HG02870 (cell line): ENCODE data around the gene PANX1.
"Not testable (repeated sequence)": the region's sequence is repeated elsewhere in the genome, so short reads cannot be mapped to it uniquely, and the experiment has no call there.

ENCODE experiments used
- ATAC-seq: cut with Tn5 transposase; IDR thresholded peaks from one replicate; pipeline ENCODE4 v1.9.1; 2021; ENCODE audit warnings: mild to moderate bottlenecking, moderate library complexity; ENCODE audit not compliant: unreplicated experiment

The PANX1 gene

GRCh38 chr11:94149431-94150017, 20.9 kb downstream of the PANX1 start:
- no peak for ATAC-seq

GRCh38 chr11:94150056-94150455, 21.4 kb downstream of the PANX1 start:
- no peak for ATAC-seq

GRCh38 chr11:94150704-94151685, 22.4 kb downstream of the PANX1 start:
- ATAC-seq = no peak

- ATAC-seq = peak; percentile 43
These were observed 23.4 kb downstream of the PANX1 start for GRCh38 chr11:94151903-94152677.

GRCh38 chr11:94152678-94153065, 24.0 kb downstream of the PANX1 start:
- no peak for ATAC-seq

GRCh38 chr11:94153320-94153719, 24.7 kb downstream of the PANX1 start:
- ATAC-seq = no peak

GRCh38 chr11:94154095-94154856, 25.6 kb downstream of the PANX1 start:
- ATAC-seq = no peak

GRCh38 chr11:94157339-94157738, 28.7 kb downstream of the PANX1 start:
- not testable (repeated sequence) for ATAC-seq

- ATAC-seq = no peak
These were observed 40.2 kb downstream of the PANX1 start for GRCh38 chr11:94168882-94169281.

GRCh38 chr11:94169516-94169915, 40.9 kb downstream of the PANX1 start:
- no peak for ATAC-seq

- no peak for ATAC-seq
These were observed 41.4 kb downstream of the PANX1 start for GRCh38 chr11:94169930-94170545.

- ATAC-seq = no peak
These were observed 42.3 kb downstream of the PANX1 start for GRCh38 chr11:94170953-94171352.

GRCh38 chr11:94171693-94172440, 43.2 kb downstream of the PANX1 start:
- peak; percentile 67 for ATAC-seq

- ATAC-seq = no peak
These were observed 46.9 kb downstream of the PANX1 start for GRCh38 chr11:94175535-94175934.

- ATAC-seq = no peak
These were observed 49.7 kb downstream of the PANX1 start for GRCh38 chr11:94178331-94178730.

- ATAC-seq = no peak
These were observed 51.1 kb downstream of the PANX1 start for GRCh38 chr11:94179696-94180095.

- ATAC-seq = no peak
These were observed 52.9 kb downstream of the PANX1 start for GRCh38 chr11:94181526-94181925.

- ATAC-seq = no peak
These were observed 53.3 kb downstream of the PANX1 start for GRCh38 chr11:94181943-94182342.

- peak; percentile 4 for ATAC-seq
These were observed 54.7 kb downstream of the PANX1 start for GRCh38 chr11:94183251-94183885.
